Activated T-helper 17 cell treated with anti-CD3 and anti-CD28 coated beads, Interleukin-2, amount 50 U/mL, for 72 hours (primary cell): ENCODE results near the gene ACER1. TPM values are rescaled to one million over a fixed set of nuclear protein-coding genes. Genes with fewer than 3 reads are reported as not detected.

Experiments
- ATAC-seq: fragments of 150-1000 bp; cut with Tn5 transposase; replicated peaks from 2 replicates; pipeline ENCODE4 v1.10.0; 2021; ENCODE audit warnings: mild to moderate bottlenecking, moderate library complexity
- H3K27ac Mint-ChIP-seq: one replicate; pipeline ENCODE4 v1.8.0; 2022; ENCODE audit warnings: mixed read lengths
- H3K27me3 Mint-ChIP-seq: one replicate; pipeline ENCODE4 v1.8.0; 2022; ENCODE audit warnings: mixed read lengths
- H3K36me3 Mint-ChIP-seq: one replicate; pipeline ENCODE4 v1.8.0; 2022; ENCODE audit warnings: low read depth, mild to moderate bottlenecking, mixed read lengths
- H3K4me1 Mint-ChIP-seq: one replicate; pipeline ENCODE4 v1.8.0; 2022; ENCODE audit warnings: mixed read lengths
- H3K4me3 Mint-ChIP-seq: one replicate; pipeline ENCODE4 v1.8.0; 2022; ENCODE audit warnings: mild to moderate bottlenecking, mixed read lengths
- H3K9me3 Mint-ChIP-seq: one replicate; pipeline ENCODE4 v1.8.0; 2022; ENCODE audit warnings: mixed read lengths
- total RNA-seq, 2 donors: library from RNA; stranded (reverse); gene quantifications; one replicate each; pipeline ENCODE4 v1.2.3, GENCODE V29; 2022

Gene ACER1
- total RNA-seq, 2 donors from 2014 or later: not detected

DNA sequence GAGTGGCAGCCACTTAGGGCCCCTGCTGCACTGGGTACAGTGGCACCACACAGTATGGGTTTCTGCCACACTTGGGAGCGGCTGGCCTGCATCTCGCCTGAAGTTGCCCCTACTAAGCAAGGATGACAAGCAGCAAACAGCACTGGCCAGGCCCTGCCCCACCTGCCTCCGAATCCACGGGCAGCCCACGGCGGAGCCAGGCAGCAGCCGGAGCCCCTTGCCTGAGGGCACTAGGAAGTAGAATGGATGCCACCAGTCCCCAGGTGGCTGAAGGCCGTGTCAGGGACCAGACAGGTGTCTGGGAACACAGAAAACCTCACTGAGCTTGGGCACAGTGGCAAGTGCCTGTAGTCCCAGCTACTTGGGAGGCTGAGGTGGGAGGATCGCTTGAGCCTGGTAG, 73.0 kb downstream of the ACER1 start:
- no peaks in the 10 kb centered on the region for H3K9me3 Mint-ChIP-seq
- H3K27me3 Mint-ChIP-seq: no peaks in the 10 kb centered on the region
- ATAC-seq: no peak
- peaks cover 82% of the 10 kb centered on the region for H3K36me3 Mint-ChIP-seq
- H3K4me1 Mint-ChIP-seq: peaks cover 4% of the 10 kb centered on the region
- H3K4me3 Mint-ChIP-seq: no peak overlapping the region
- H3K27ac Mint-ChIP-seq: no peak overlapping the region

DNA sequence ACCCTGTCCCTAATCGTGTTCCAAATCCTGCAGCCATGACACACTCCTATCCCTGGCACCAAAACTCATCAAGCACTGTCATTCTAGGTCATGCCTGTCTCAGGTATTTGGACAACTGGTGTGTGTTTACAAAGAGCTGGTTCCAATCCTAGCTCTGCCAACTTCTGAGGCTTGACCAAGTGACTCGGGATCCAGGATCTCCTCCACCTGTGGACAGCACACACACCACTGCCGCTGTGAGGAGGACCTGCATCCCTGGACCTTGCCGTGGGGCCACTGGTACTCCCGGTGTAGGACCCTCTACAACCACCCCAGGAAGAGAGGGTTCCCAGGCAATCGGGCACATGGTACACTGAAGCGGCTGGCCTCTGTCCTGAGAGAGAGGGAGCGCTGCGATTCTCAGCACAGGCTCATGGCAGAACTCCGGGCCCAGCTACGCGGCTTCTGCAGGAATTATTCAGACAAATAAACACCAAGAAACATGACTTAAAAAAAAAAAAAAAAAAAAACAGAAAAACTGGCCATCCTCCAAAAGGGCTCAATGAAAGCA, 74.0 kb downstream of the ACER1 start:
- no peak overlapping the region for H3K4me3 Mint-ChIP-seq
- no peaks in the 10 kb centered on the region for H3K27me3 Mint-ChIP-seq
- peaks cover 82% of the 10 kb centered on the region for H3K36me3 Mint-ChIP-seq
- H3K4me1 Mint-ChIP-seq: peaks cover 4% of the 10 kb centered on the region
- ATAC-seq: no peak
- H3K27ac Mint-ChIP-seq: no peak overlapping the region
- no peaks in the 10 kb centered on the region for H3K9me3 Mint-ChIP-seq

DNA sequence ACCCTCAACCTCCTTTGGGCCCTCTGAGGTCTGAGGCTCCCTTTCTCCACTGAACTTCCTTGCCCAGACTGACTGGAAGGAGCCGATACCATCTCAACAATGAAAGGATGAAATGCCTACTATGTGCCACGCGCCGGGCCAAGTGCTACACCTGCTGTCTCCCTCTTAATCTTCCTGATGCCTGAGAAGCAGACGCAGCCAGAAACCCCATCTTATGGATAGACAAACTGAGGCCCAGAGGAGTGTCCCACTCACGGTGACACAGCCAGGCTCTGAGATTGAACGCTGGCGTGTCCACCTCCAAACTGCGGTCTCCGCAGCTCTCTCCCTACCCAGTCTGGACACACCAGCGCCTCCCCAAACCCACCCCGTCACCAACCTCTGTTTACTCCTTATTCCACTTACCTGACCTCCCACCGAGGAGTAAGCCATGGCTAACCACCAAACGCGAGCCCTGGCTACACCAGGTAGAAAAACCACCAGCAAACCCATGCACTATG, 74.5 kb downstream of the ACER1 start:
- ATAC-seq: no peak
- Mint-ChIP-seq H3K9me3 (no peaks in the 10 kb centered on the region), H3K27me3 (no peaks in the 10 kb centered on the region), H3K36me3 (peaks cover 80% of the 10 kb centered on the region), H3K4me3 (no peak overlapping the region), H3K4me1 (peaks cover 4% of the 10 kb centered on the region), H3K27ac (no peak overlapping the region)

Other genes starting within 250 kb of the ACER1 start
- gene RFX2, start 223.1 kb downstream of the ACER1 start, total RNA-seq: 10 to 100 TPM in 1 of 2 donors, 1 to 10 TPM in 1; 9.7 to 20.7 TPM
- not detected for gene ACSBG2, start 197.9 kb downstream of the ACER1 start, total RNA-seq
- gene MLLT1, start 53.6 kb downstream of the ACER1 start, total RNA-seq: 10 to 100 TPM; 31.3 to 51.8 TPM
- gene CLPP, start 27.9 kb upstream of the ACER1 start, total RNA-seq: 100 to 1,000 TPM; 153 to 217 TPM
- 10 to 100 TPM; 41.1 to 69.7 TPM for gene ALKBH7, start 39.2 kb upstream of the ACER1 start, total RNA-seq
- 1 to 10 TPM; 1.9 to 2.8 TPM for gene PSPN, start 42.3 kb upstream of the ACER1 start, total RNA-seq
- 10 to 100 TPM; 53.8 to 56.1 TPM for gene GTF2F1, start 59.6 kb upstream of the ACER1 start, total RNA-seq
- gene KHSRP, start 91.2 kb upstream of the ACER1 start, total RNA-seq: 100 to 1,000 TPM; 214 to 354 TPM
- gene SLC25A41, start 100.2 kb upstream of the ACER1 start, total RNA-seq: not detected
- gene SLC25A23, start 126.2 kb upstream of the ACER1 start, total RNA-seq: 1 to 10 TPM; 7.8 to 7.9 TPM
- 1 to 10 TPM in 1 of 2 donors, not detected in 1; 2.2 TPM for gene CRB3, start 130.7 kb upstream of the ACER1 start, total RNA-seq
- 10 to 100 TPM; 64.3 to 73.2 TPM for gene DENND1C, start 148.2 kb upstream of the ACER1 start, total RNA-seq
- gene TUBB4A, start 168.7 kb upstream of the ACER1 start, total RNA-seq: 1 to 10 TPM; 2.6 to 2.7 TPM
- 1 to 10 TPM; 2.9 to 6.0 TPM for gene TNFSF9, start 197.4 kb upstream of the ACER1 start, total RNA-seq